Endodermal cell (in vitro differentiated cells): ENCODE data around the gene GTF2F2. TPM values are rescaled to one million over a fixed set of nuclear protein-coding genes. Genes with fewer than 3 reads are reported as not detected.
A peak's percentile ranks its signal among the peaks of the same experiment; 100 is the strongest.

Source experiments
- DNase-seq: peaks from one replicate; pipeline ENCODE4 v3.0.0-alpha.2; 2017
- H3K27ac ChIP-seq: 2 replicates; pipeline ENCODE4 v1.5.1; 2013; ENCODE audit warnings: mild to moderate bottlenecking, low read depth, low read length, moderate library complexity
- H3K27me3 ChIP-seq: 2 replicates; pipeline ENCODE4 v1.6.1; 2013; ENCODE audit warnings: mild to moderate bottlenecking, low read length, moderate library complexity; ENCODE audit not compliant: insufficient read depth, control insufficient read depth, poor library complexity, severe bottlenecking
- H3K36me3 ChIP-seq: 2 replicates; pipeline ENCODE4 v1.7.0; 2013; ENCODE audit warnings: mild to moderate bottlenecking, low read length, moderate library complexity; ENCODE audit not compliant: control insufficient read depth, insufficient read depth
- H3K4me1 ChIP-seq: one replicate; pipeline ENCODE4 v1.7.0; 2013; ENCODE audit warnings: low read length; ENCODE audit not compliant: control insufficient read depth, insufficient read depth
- H3K4me3 ChIP-seq: 2 replicates; pipeline ENCODE4 v1.5.1; 2013; ENCODE audit warnings: mild to moderate bottlenecking, low read length, moderate library complexity
- H3K9ac ChIP-seq: 2 replicates; pipeline ENCODE4 v1.6.1; 2013; ENCODE audit warnings: mild to moderate bottlenecking, low read length, moderate library complexity; ENCODE audit not compliant: poor library complexity, severe bottlenecking; ENCODE audit errors: extremely low read depth
- H3K9me3 ChIP-seq: 2 replicates; pipeline ENCODE4 v1.6.1; 2013; ENCODE audit warnings: mild to moderate bottlenecking, low read length, moderate library complexity; ENCODE audit not compliant: control insufficient read depth
- H3K27ac Mint-ChIP-seq: 2 replicates; pipeline ENCODE4 v1.8.0; 2020; ENCODE audit warnings: mixed read lengths
- H3K27me3 Mint-ChIP-seq: 2 replicates; pipeline ENCODE4 v1.8.0; 2021; ENCODE audit warnings: mild to moderate bottlenecking, mixed read lengths; ENCODE audit not compliant: insufficient read depth
- H3K36me3 Mint-ChIP-seq: 2 replicates; pipeline ENCODE4 v1.8.0; 2020; ENCODE audit warnings: low read depth, mixed read lengths
- H3K4me1 Mint-ChIP-seq: 2 replicates; pipeline ENCODE4 v1.8.0; 2020; ENCODE audit warnings: mixed read lengths
- H3K4me3 Mint-ChIP-seq: 2 replicates; pipeline ENCODE4 v1.8.0; 2020; ENCODE audit warnings: mild to moderate bottlenecking, moderate library complexity, mixed read lengths
- H3K9me3 Mint-ChIP-seq: 2 replicates; pipeline ENCODE4 v1.8.0; 2020; ENCODE audit warnings: mild to moderate bottlenecking, mixed read lengths
- WGBS, 2 experiments: methylation state at CpG; one replicate each; pipeline versions ENCODE4 v1.1.5 to v1.1.7; 2013; ENCODE audit warnings: missing lambda C conversion rate in 2 of 2, mixed read lengths in 1 of 2; ENCODE audit not compliant: insufficient coverage in 1 of 2, insufficient read length in 1 of 2; 5-methylcytosine and 5-hydroxymethylcytosine counted together
- total RNA-seq, 2 donors: library from RNA; stranded (reverse); fragmentation: NEBNext Ultra II Directional in 1 of 2; extraction: Animal tissue kit (Norgen Biotek cat#: 25700) in 1 of 2; gene quantifications; 2 replicates in 1 of 2; 3 replicates in 1 of 2; pipeline ENCODE4 v1.2.1, GENCODE V29; 2021
- TF ChIP-seq, protein P1 (sequence below): fragments of 200-600 bp; sonication (generic); conservative IDR thresholded peaks from 2 replicates; pipeline ENCODE4 v1.5.0; 2021; ENCODE audit warnings: antibody characterized with exemption, mild to moderate bottlenecking

GTF2F2 gene
- total RNA-seq, 2 donors from 2014 or later = 27.0 to 27.4 TPM

DNA sequence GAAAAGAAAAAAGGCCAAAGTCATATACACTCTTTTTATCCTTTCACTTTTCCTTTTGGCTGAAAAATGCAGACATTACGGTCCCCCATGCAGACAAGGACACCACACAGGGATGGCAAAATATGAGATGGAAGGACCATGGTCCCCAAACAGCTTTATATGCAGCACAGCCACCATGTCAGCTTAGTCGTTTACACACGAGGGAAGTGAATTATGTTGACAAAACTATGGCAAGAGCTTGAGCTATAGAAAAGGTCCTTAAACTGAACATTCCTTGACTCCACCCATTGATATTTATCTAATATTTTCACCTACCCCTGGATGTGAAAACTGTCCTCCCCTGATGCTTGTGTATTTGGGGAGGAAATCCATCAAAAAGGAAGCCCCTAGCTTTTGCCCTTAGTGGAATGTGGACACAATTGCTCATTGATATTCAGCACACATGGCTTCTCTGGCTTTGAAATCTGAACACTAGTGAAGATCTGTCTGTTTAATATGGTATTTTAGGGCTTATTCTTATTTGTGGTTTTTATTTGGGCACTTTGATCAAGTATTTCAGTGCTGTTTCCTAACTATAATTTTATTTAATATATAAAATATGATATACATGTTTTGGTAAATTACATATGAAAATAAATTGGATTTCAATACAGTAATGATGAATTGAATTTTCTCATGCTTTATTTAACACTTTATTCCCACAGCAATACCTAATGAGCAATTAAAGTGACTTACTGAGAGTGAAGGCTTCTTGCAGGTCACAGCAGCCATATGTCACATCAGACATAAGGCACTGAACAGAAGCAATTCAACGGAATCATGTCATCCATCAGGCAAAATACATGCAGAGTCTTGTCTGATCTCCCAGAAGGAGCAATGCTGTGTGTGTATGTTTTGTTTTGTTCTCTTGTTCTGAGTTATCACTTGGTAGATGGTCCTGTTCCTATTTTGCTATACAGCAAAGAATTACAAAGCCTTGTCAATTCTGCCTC is 6.8 kb upstream of the GTF2F2 start:
- no peaks in the 10 kb centered on the region for H3K27me3 ChIP-seq
- H3K4me1 ChIP-seq = no peaks in the 10 kb centered on the region
- H3K9ac ChIP-seq = no peak overlapping the region
- H3K27ac ChIP-seq = peak overlapping the region; percentile 32
- H3K4me3 ChIP-seq = no peak overlapping the region
- TF ChIP-seq, protein P1, sequence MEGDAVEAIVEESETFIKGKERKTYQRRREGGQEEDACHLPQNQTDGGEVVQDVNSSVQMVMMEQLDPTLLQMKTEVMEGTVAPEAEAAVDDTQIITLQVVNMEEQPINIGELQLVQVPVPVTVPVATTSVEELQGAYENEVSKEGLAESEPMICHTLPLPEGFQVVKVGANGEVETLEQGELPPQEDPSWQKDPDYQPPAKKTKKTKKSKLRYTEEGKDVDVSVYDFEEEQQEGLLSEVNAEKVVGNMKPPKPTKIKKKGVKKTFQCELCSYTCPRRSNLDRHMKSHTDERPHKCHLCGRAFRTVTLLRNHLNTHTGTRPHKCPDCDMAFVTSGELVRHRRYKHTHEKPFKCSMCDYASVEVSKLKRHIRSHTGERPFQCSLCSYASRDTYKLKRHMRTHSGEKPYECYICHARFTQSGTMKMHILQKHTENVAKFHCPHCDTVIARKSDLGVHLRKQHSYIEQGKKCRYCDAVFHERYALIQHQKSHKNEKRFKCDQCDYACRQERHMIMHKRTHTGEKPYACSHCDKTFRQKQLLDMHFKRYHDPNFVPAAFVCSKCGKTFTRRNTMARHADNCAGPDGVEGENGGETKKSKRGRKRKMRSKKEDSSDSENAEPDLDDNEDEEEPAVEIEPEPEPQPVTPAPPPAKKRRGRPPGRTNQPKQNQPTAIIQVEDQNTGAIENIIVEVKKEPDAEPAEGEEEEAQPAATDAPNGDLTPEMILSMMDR = no peak
- 89 to 100% methylated on average over 2 to 4 of the region's 4 CpGs for WGBS, 2 experiments
- peaks cover 6% of the 10 kb centered on the region for H3K27me3 Mint-ChIP-seq
- DNase-seq = no peak
- H3K9me3 Mint-ChIP-seq = no peaks in the 10 kb centered on the region
- H3K36me3 ChIP-seq = no peaks in the 10 kb centered on the region
- H3K4me1 Mint-ChIP-seq = peaks cover 6% of the 10 kb centered on the region
- H3K4me3 Mint-ChIP-seq = no peak overlapping the region
- H3K9me3 ChIP-seq = no peaks in the 10 kb centered on the region
- no peaks in the 10 kb centered on the region for H3K36me3 Mint-ChIP-seq
- no peak overlapping the region for H3K27ac Mint-ChIP-seq

DNA sequence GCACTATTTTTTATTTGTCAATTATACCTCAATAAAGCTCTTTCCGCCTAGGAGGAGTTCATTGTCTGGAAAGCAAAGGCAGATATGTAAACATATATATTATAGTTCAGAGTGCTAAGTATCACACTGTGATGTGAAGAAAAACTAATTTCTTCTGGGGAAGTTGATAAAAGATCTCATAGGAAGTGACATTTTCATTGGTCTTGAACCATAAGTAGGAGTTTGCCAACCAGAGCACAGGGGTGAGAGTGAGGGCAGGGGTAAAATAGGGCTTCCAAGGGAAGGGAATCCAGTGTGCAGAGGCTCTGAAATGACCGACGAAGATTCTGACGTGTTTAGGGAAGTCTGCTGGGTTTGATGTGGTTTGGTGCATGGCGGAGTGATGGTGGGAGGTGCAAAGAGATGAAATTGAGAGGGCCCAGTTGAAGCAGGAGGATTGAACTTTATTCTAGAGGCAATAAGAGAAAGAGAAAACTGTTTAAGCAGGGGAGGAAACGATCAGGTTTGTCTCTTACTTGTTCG is 780 bp upstream of the GTF2F2 start:
- TF ChIP-seq, protein P1 = no peak
- Histone ChIP-seq H3K36me3 (peaks cover 8% of the 10 kb centered on the region), H3K9me3 (no peaks in the 10 kb centered on the region), H3K4me3 (peak overlapping the region; percentile 97), H3K4me1 (no peaks in the 10 kb centered on the region), H3K27ac (no peak overlapping the region), H3K27me3 (no peaks in the 10 kb centered on the region), H3K9ac (peak overlapping the region; percentile 87)
- 20 to 25% methylated on average over 5 to 6 of the region's 7 CpGs for WGBS, 2 experiments
- peak; percentile 55 for DNase-seq
- Mint-ChIP-seq H3K27me3 (peaks cover 7% of the 10 kb centered on the region), H3K4me1 (no peaks in the 10 kb centered on the region), H3K9me3 (no peaks in the 10 kb centered on the region), H3K27ac (no peak overlapping the region), H3K4me3 (no peak overlapping the region), H3K36me3 (peaks cover 5% of the 10 kb centered on the region)

DNA sequence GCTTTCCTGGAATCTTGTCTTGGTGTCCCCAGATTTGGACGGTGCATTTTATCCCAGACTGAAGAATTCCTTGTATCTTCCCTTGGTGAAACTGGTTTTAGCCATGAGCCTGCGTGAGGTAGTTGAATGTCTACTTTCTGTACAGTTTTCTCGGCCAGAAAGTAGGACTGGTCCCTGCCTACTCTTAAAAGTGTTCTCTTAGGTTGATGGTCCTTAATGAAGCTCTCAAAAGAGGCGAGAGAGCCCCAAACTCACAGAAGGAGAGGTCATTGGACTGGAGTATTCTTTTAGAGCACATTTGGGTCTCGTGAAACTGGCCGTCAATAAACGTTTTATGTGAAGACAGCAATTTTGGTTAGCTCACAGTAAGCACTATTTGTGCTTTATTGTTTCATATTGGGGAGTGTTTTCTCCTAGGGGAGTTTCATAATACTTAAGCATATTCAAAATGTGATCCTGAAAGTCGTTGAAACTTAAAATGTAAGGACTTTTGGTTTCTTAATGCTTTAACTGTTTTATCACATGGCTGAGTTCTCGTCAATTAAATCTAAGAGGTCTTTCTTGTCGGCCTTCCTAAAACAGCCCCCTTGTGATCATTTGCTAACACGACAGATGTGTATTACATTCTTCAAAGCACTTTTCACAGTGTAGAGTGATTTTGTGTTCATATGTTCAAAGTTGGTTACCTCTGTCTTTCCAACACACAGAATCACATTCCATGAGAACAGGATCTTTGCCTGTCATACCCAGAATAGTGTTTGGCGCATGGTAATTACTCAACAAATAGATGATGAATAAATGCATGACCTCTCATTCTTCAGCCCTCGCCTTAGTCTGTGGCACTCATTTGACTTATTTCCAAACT is 889 bp downstream of the GTF2F2 start:
- H3K27ac Mint-ChIP-seq = no peak overlapping the region
- TF ChIP-seq, protein P1 = peak; percentile 62
- DNase-seq = no peak

More for the DNA sequence above, 889 bp downstream of the GTF2F2 start:
- no peaks in the 10 kb centered on the region for H3K4me1 Mint-ChIP-seq
- peak overlapping the region; percentile 87 for H3K9ac ChIP-seq
- no peaks in the 10 kb centered on the region for H3K9me3 ChIP-seq
- no peak overlapping the region for H3K27ac ChIP-seq
- H3K27me3 Mint-ChIP-seq = peaks cover 6% of the 10 kb centered on the region
- peaks cover 5% of the 10 kb centered on the region for H3K36me3 Mint-ChIP-seq
- H3K4me3 ChIP-seq = peak overlapping the region; percentile 97
- no peaks in the 10 kb centered on the region for H3K4me1 ChIP-seq
- peaks cover 8% of the 10 kb centered on the region for H3K36me3 ChIP-seq
- 12 to 18% methylated on average over 10 to 13 of the region's 13 CpGs for WGBS, 2 experiments
- H3K9me3 Mint-ChIP-seq = no peaks in the 10 kb centered on the region
- no peaks in the 10 kb centered on the region for H3K27me3 ChIP-seq
- H3K4me3 Mint-ChIP-seq = no peak overlapping the region
